Kidney (tissue), 22 donors: ENCODE data around the gene TRIM27. TPM values are rescaled to one million over a fixed set of nuclear protein-coding genes. Genes with fewer than 3 reads are reported as not detected.
"Not testable (repeated sequence)": the region's sequence is repeated elsewhere in the genome, so short reads cannot be mapped to it uniquely, and the experiment has no call there.

Experiments used
- DNase-seq, 5 donors: peaks; one replicate each; pipeline ENCODE4 v3.0.0-alpha.2; 2013 to 2020
- FAIRE-seq: peaks from 2 replicates; lab custom pipeline; 2012; peaks lifted over from hg19 to GRCh38; lab: Jason Lieb, UNC
- H3K27ac ChIP-seq, 2 donors: one replicate each; pipeline ENCODE4 v1.7.0; 2013; ENCODE audit warnings: low read depth in 2 of 2, low read length in 2 of 2, inconsistent platforms in 1 of 2
- H3K27me3 ChIP-seq: one replicate; pipeline ENCODE4 v1.7.1; 2013; ENCODE audit warnings: low read length, inconsistent platforms; ENCODE audit not compliant: control insufficient read depth, insufficient read depth
- H3K36me3 ChIP-seq, 3 donors: one replicate each; pipeline versions ENCODE4 v1.7.0 to v1.7.1; 2013; ENCODE audit warnings: low read length in 3 of 3, control low read depth in 1 of 3, inconsistent platforms in 1 of 3; ENCODE audit not compliant: insufficient read depth in 3 of 3, control insufficient read depth in 2 of 3
- H3K4me1 ChIP-seq, 3 donors: one replicate each; pipeline versions ENCODE4 v1.7.0 to v1.7.1; 2013; ENCODE audit warnings: low read length in 3 of 3, inconsistent platforms in 1 of 3, low read depth in 1 of 3; ENCODE audit not compliant: control insufficient read depth in 2 of 3, insufficient read depth in 2 of 3
- H3K4me3 ChIP-seq, 3 donors: one replicate each; pipeline versions ENCODE4 v1.7.0 to v1.8.1; 2013; ENCODE audit warnings: low read length in 3 of 3, control low read depth in 1 of 3, inconsistent platforms in 1 of 3
- H3K9ac ChIP-seq, 3 donors: one replicate each; pipeline versions ENCODE4 v1.7.0 to v1.7.1; 2013; ENCODE audit warnings: low read length in 3 of 3, control low read depth in 1 of 3, inconsistent platforms in 1 of 3
- H3K9me3 ChIP-seq, 3 donors: one replicate each; pipeline versions ENCODE4 v1.7.0 to v1.7.1; 2013; ENCODE audit warnings: low read length in 3 of 3, control low read depth in 1 of 3, inconsistent platforms in 1 of 3; ENCODE audit not compliant: control insufficient read depth in 2 of 3, insufficient read depth in 1 of 3
- intact Hi-C: fragments of 100-400 bp; cut with DNase I; formaldehyde crosslinking; loops from one replicate; pipeline ENCODE4 v1.11.1; 2022
- long read RNA-seq, 10 donors: library from polyadenylated mRNA in 1 of 10; unstranded in 1 of 10; transcript quantifications; one replicate each; pipeline ENCODE4 v2.0.0 and lab custom pipeline, GENCODE V29; 2021 to 2026
- polyA plus RNA-seq: library from polyadenylated mRNA; stranded (reverse); fragments of 350-450 nt; fragmentation: Illumina TruSeq; extraction: RNeasy Lipid Tissue Mini Kit (QIAGEN cat#74804); gene quantifications from one replicate; pipeline ENCODE4 v1.2.3, GENCODE V29; 2014; ENCODE audit warnings: low read depth, low replicate concordance; ENCODE audit not compliant: insufficient read depth
- total RNA-seq: library from RNA; stranded (reverse); fragmentation: NEBNext Ultra II Directional; extraction: Animal tissue kit (Norgen Biotek cat#: 25700); gene quantifications from one replicate; pipeline ENCODE4 v1.2.1, GENCODE V29; 2021
- TF ChIP-seq, protein P1 (sequence below): IDR thresholded peaks from 3 replicates; pipeline ENCODE4 v1.5.1; 2012; ENCODE audit warnings: mild to moderate bottlenecking, moderate library complexity, borderline replicate concordance; ENCODE audit not compliant: insufficient read depth; ENCODE audit errors: extremely low read depth
- donor health status: control.
- donor health status: control.
- donor health status: control.
- donor health status: control.
- donor health status: control.
- donor health status: DM: yes; HTN: yes; CAD: no.
- donor health status: Normal renal cell carcinoma (clear cell type).

TRIM27 gene
- total RNA-seq: 47.7 TPM
- 33.9 TPM for polyA plus RNA-seq
- long read RNA-seq, donor 1, transcript TRIM27-202 (8 exons, 2,967 nt): major isoform, 10 of 22 reads
- long read RNA-seq, donor 1, partial matches to known transcripts: 12 of 22 reads
- long read RNA-seq, donor 1, other reads (novel, unspliced or antisense): 0 of 22 reads
- long read RNA-seq, donor 2, transcript TRIM27-202 (8 exons, 2,967 nt): major isoform, 15 of 16 reads
- long read RNA-seq, donor 2, partial matches to known transcripts: 0 of 16 reads
- long read RNA-seq, donor 2, other reads (novel, unspliced or antisense): 0 of 16 reads
- long read RNA-seq, donor 3, transcript TRIM27-202 (8 exons, 2,967 nt): major isoform, 15 of 21 reads
- long read RNA-seq, donor 3, partial matches to known transcripts: 5 of 21 reads
- long read RNA-seq, donor 3, other reads (novel, unspliced or antisense): 0 of 21 reads
- long read RNA-seq, donor 4, transcript TRIM27-202 (8 exons, 2,967 nt): major isoform, 7 of 7 reads
- long read RNA-seq, donor 4, partial matches to known transcripts: 0 of 7 reads
- long read RNA-seq, donor 4, other reads (novel, unspliced or antisense): 0 of 7 reads
- long read RNA-seq, donor 5, partial matches to known transcripts: 0 of 2 reads
- long read RNA-seq, donor 5, other reads (novel, unspliced or antisense): 0 of 2 reads
- long read RNA-seq, donor 6, partial matches to known transcripts: 0 of 4 reads
- long read RNA-seq, donor 6, other reads (novel, unspliced or antisense): 0 of 4 reads
- long read RNA-seq, donor 7, transcript TRIM27-202 (8 exons, 2,967 nt): major isoform, 41 of 54 reads
- long read RNA-seq, donor 7, partial matches to known transcripts: 4 of 54 reads
- long read RNA-seq, donor 7, other reads (novel, unspliced or antisense): 9 of 54 reads
- long read RNA-seq, donor 8, transcript TRIM27-202 (8 exons, 2,967 nt): major isoform, 13 of 39 reads
- long read RNA-seq, donor 8, partial matches to known transcripts: 24 of 39 reads
- long read RNA-seq, donor 8, other reads (novel, unspliced or antisense): 0 of 39 reads
- long read RNA-seq, donor 9, transcript TRIM27-202 (8 exons, 2,967 nt): major isoform, 6 of 11 reads
- long read RNA-seq, donor 9, partial matches to known transcripts: 5 of 11 reads
- long read RNA-seq, donor 9, other reads (novel, unspliced or antisense): 0 of 11 reads
- long read RNA-seq, donor 10, transcript TRIM27-202 (8 exons, 2,967 nt): major isoform, 15 of 21 reads
- long read RNA-seq, donor 10, partial matches to known transcripts: 6 of 21 reads
- long read RNA-seq, donor 10, other reads (novel, unspliced or antisense): 0 of 21 reads

DNA sequence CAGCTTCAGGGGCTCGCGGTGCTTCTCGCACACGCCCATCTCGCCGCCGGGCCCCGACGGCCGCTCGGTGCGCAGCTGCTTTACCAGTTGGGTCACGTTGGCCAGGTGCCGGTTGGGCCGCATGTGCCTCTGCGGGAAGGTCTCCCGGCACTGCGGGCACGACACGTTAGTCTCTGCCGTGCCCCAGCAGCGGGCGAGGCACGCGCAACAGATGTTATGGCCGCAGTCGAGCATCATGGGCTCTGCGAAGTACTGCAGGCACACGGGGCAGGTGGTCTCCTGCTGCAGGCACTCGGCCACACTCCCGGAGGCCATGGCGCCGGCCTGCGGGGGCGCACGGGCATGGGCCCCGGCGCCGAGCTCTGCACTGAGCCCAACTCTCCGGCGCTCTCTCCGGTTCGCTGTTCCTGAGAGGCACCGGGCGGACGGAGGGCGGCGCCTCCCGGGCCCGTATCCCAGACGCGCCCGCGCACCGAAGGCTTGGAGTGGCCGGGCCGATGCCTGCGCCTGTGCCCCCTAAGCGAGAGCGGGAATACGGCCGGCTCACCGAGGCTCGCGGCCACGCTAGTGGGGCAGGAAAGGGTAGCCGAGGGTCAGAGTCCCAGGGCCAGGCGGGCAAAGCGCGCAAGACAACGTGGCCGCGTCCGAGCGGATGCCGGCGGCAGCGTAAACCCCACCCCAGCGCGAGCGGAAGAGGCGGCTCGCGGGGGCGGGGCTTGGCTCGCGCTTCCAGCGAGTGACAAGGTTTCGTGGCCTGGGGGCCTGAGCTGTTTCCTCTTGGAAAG lies at the start of gene TRIM27:
TRIM27 (minus strand) TSS at position 668 of the 785 bp plus-strand sequence; CDS start at position 315, 353 bp downstream.
- Histone ChIP-seq H3K9me3 (no peaks in the 10 kb centered on the region), H3K4me3 (peak within 1 kb of the TSS; percentile 79 to 98 (median 90)), H3K27ac (peak within 1 kb of the TSS; percentile 92 to 94), H3K27me3 (no peaks in the 10 kb centered on the region), H3K4me1 (peaks cover 0 to 18% (median 8%) of the 10 kb centered on the region in 3 donors), H3K36me3 (peaks cover 5 to 25% (median 17%) of the 10 kb centered on the region in 3 donors), H3K9ac (peak within 1 kb of the TSS; percentile 20 to 95 (median 86))
- no peak for FAIRE-seq
- intact Hi-C loops: no loop called here
- TF ChIP-seq, protein P1, sequence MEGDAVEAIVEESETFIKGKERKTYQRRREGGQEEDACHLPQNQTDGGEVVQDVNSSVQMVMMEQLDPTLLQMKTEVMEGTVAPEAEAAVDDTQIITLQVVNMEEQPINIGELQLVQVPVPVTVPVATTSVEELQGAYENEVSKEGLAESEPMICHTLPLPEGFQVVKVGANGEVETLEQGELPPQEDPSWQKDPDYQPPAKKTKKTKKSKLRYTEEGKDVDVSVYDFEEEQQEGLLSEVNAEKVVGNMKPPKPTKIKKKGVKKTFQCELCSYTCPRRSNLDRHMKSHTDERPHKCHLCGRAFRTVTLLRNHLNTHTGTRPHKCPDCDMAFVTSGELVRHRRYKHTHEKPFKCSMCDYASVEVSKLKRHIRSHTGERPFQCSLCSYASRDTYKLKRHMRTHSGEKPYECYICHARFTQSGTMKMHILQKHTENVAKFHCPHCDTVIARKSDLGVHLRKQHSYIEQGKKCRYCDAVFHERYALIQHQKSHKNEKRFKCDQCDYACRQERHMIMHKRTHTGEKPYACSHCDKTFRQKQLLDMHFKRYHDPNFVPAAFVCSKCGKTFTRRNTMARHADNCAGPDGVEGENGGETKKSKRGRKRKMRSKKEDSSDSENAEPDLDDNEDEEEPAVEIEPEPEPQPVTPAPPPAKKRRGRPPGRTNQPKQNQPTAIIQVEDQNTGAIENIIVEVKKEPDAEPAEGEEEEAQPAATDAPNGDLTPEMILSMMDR: no peak
- peak; percentile 91 to 97 (median 96) for DNase-seq

DNA sequence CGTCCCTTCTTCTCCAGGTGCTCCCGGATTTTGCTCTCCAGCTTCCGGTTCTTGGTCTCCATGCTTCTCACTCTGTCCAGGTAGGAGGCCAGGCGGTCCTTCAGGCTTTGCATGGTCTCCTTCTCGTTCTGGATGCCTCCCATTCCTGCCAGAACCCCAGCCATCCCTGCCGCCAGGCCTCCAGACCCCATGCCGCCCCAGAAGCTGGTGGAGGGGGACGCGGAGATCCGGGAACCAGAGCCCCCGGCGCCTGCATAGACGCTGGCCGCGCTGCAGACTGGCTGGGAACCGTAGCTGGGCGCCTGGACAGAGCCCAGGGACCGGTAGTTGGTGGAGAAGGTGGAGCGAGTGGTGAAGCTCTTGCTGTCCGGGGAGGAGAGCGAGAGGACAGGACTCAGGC lies 46.3 kb upstream of the TRIM27 start:
- intact Hi-C loops, DNase-seq, H3K27ac ChIP-seq, H3K9me3 ChIP-seq, H3K9ac ChIP-seq, H3K36me3 ChIP-seq, H3K27me3 ChIP-seq, H3K4me1 ChIP-seq, H3K4me3 ChIP-seq, FAIRE-seq: not testable (repeated sequence)

- H3K36me3 ChIP-seq: no peaks in the 10 kb centered on the region
- no peak for DNase-seq
- FAIRE-seq: no peak
- TF ChIP-seq, protein P1: no peak
- intact Hi-C loops: no loop called here
- no peaks in the 10 kb centered on the region for H3K4me1 ChIP-seq
- no peak overlapping the region for H3K9ac ChIP-seq
- no peak overlapping the region for H3K4me3 ChIP-seq
- H3K27ac ChIP-seq: no peak overlapping the region
- H3K27me3 ChIP-seq: no peaks in the 10 kb centered on the region
- H3K9me3 ChIP-seq: peaks cover 0 to 4% (median 0%) of the 10 kb centered on the region in 3 donors
These were observed 45.3 kb upstream of the TRIM27 start for GRCh38 chr6:28969129-28969528.
